ENCODE results near the gene SND1. TPM values are rescaled to one million over a fixed set of nuclear protein-coding genes. Genes with fewer than 3 reads are reported as not detected.

Gene SND1
- total and polyA plus RNA-seq, 2 donors (not counting 3 experiments of a cell fraction or from before 2014, with no cell fraction given): 116 to 249 TPM

GRCh38 chr7:127647636-127648035 lies 4.4 kb upstream of the SND1 start:
- no peak overlapping the region for H3K9ac ChIP-seq (replicated peaks; ENCODE audit: extremely low read depth, insufficient read depth, low read length)
- H3K4me3 ChIP-seq (replicated peaks in 1 of 3; ENCODE audit: insufficient read depth in 1 of 3, low read depth in 1 of 3, low read length in 3 of 3): no peak overlapping the region
- no peak for DNase-seq (ENCODE audit: low read depth, low spot score)
- intact Hi-C loops (cut with micrococcal nuclease) (no loop called here), dilution Hi-C loops (cut with MboI; ENCODE audit: extremely low pct_ligation_motif_present, low sequenced_read_pairs) (no loop called here)
- TF ChIP-seq MYC (IDR thresholded peaks at IDR 0.05; ENCODE audit: low read depth, low read length) (no peak), JUN (IDR thresholded peaks at IDR 0.05; ENCODE audit: borderline replicate concordance, insufficient read depth, insufficient read length, low read depth) (no peak), POLR2AphosphoS5 (IDR thresholded peaks at IDR 0.05; ENCODE audit: insufficient read depth, low read depth, low read length) (no peak), CTCF (IDR thresholded peaks at IDR 0.05; ENCODE audit: extremely low read depth in 1 of 2, insufficient read depth in 1 of 2, low read depth in 1 of 2, low read length in 2 of 2) (no peak), FOS (IDR thresholded peaks at IDR 0.05; ENCODE audit: borderline replicate concordance, insufficient read depth, low read length) (no peak), POLR2A (IDR thresholded peaks at IDR 0.05; ENCODE audit: low read depth, low read length) (no peak), GATA2 (IDR thresholded peaks at IDR 0.05; ENCODE audit: insufficient read depth, insufficient read length, low read depth, low read length) (no peak), MAX (IDR thresholded peaks at IDR 0.05; ENCODE audit: insufficient read depth, insufficient read length) (no peak), EZH2 (IDR thresholded peaks at IDR 0.05; ENCODE audit: borderline replicate concordance, low read depth, low read length, severe bottlenecking) (no peak)
- no peaks in the 10 kb centered on the region for H3K36me3 ChIP-seq (ENCODE audit: control insufficient read depth in 2 of 2, extremely low read depth in 1 of 2, insufficient read depth in 2 of 2, low read length in 2 of 2)
- no peak overlapping the region for H2AFZ ChIP-seq (ENCODE audit: low read depth, low read length)
- FAIRE-seq: no peak
- peaks cover 2 to 3% of the 10 kb centered on the region in 2 experiments for H3K27me3 ChIP-seq (ENCODE audit: control insufficient read depth in 2 of 2, insufficient read depth in 2 of 2, low read length in 2 of 2)
- no peaks in the 10 kb centered on the region for H3K9me3 ChIP-seq (replicated peaks; ENCODE audit: control insufficient read depth, insufficient read depth, low read length)
- H3K27ac ChIP-seq (ENCODE audit: insufficient read depth, low read depth, low read length): no peak overlapping the region
- no TSS peak for BruUV-seq (replicated peaks)
- H3K9me1 ChIP-seq (replicated peaks; ENCODE audit: control insufficient read depth, extremely low read depth, insufficient read depth, low read length): no peaks in the 10 kb centered on the region
- peaks cover 6% of the 10 kb centered on the region for H3K79me2 ChIP-seq (ENCODE audit: control insufficient read depth, insufficient read depth, low read length)
- H4K20me1 ChIP-seq (replicated peaks; ENCODE audit: control insufficient read depth, extremely low read depth, insufficient read depth, low read length): no peaks in the 10 kb centered on the region
- CTCF ChIA-PET: no interaction called here
- POLR2A ChIA-PET: no interaction called here
- no peak overlapping the region for H3K4me2 ChIP-seq (ENCODE audit: insufficient read depth, low read length)
- peaks cover 6% of the 10 kb centered on the region for H3K4me1 ChIP-seq (ENCODE audit: control insufficient read depth, extremely low read depth, insufficient read depth, low read length)

All from endothelial cell of umbilical vein (primary cell).